Panc1 (cell line): Measurements from ENCODE around the gene SLC44A3. TPM values are rescaled to one million over a fixed set of nuclear protein-coding genes. Genes with fewer than 3 reads are reported as not detected.

Experiments
- ATAC-seq: fragments of 200-7000 bp; cut with Tn5 transposase; 2 replicates; pipeline ENCODE4 v1.9.1; 2020; ENCODE audit warnings: mild to moderate bottlenecking, moderate library complexity
- BruUV-seq: library from RNA; stranded (reverse); fragments of 400-500 nt; replicated peaks from 2 replicates; lab custom pipeline; 2021; lab: Mats Ljungman, UMichigan
- CTCF ChIA-PET: fragments of 300-600 bp; sonication (Branson Sonifier 250); formaldehyde crosslinking; loops from one replicate; lab custom pipeline; 2022; ENCODE audit warnings: antibody characterized with exemption; lab: Charles Lee
- POLR2A ChIA-PET: fragments of 300-600 bp; sonication (Branson Sonifier 250); formaldehyde crosslinking; loops from one replicate; lab custom pipeline; 2022; ENCODE audit warnings: antibody characterized with exemption; lab: Charles Lee
- DNase-seq: peaks from one replicate; pipeline ENCODE4 v3.0.0-alpha.2; 2010; ENCODE audit warnings: low read depth, low spot score
- H3K27ac ChIP-seq: 2 replicates; pipeline ENCODE4 v1.5.1; 2011; ENCODE audit warnings: mild to moderate bottlenecking, low read length, inconsistent platforms
- H3K27me3 ChIP-seq: fragments of 200-500 bp; sonication (Bioruptor generic); 2 replicates; pipeline ENCODE4 v1.6.0; 2014; ENCODE audit warnings: low read length, inconsistent platforms; ENCODE audit not compliant: control insufficient read depth, insufficient read depth
- H3K36me3 ChIP-seq: fragments of 200-500 bp; sonication (Bioruptor generic); 2 replicates; pipeline ENCODE4 v1.5.1; 2014; ENCODE audit warnings: inconsistent platforms, mild to moderate bottlenecking, low read length, moderate library complexity; ENCODE audit not compliant: control insufficient read depth, insufficient read depth
- H3K4me1 ChIP-seq: 2 replicates; pipeline ENCODE4 v1.5.1; 2011; ENCODE audit warnings: inconsistent platforms, mild to moderate bottlenecking, low read length, moderate library complexity; ENCODE audit not compliant: control insufficient read depth, insufficient read depth
- H3K4me3 ChIP-seq, 2 experiments: 2 replicates each; pipeline ENCODE4 v1.5.1; 2011 to 2012; ENCODE audit warnings: low read depth in 2 of 2, low read length in 2 of 2, mild to moderate bottlenecking in 2 of 2, inconsistent platforms in 1 of 2, moderate library complexity in 1 of 2
- H3K9me3 ChIP-seq: fragments of 200-500 bp; sonication (Bioruptor generic); 2 replicates; pipeline ENCODE4 v1.5.1; 2014; ENCODE audit warnings: low read depth, mild to moderate bottlenecking, inconsistent platforms, low read length, moderate library complexity; ENCODE audit not compliant: control insufficient read depth, insufficient read depth
- CTCF ChIP-seq: fragments of 450-650 bp; IDR thresholded peaks from 2 replicates; pipeline ENCODE4 v1.5.1; 2017; ENCODE audit warnings: mild to moderate bottlenecking
- POLR2AphosphoS5 ChIP-seq: IDR thresholded peaks from 2 replicates; pipeline ENCODE4 v1.6.1; 2012; ENCODE audit warnings: mild to moderate bottlenecking, low read depth, low read length, moderate library complexity
- REST ChIP-seq, 2 experiments: IDR thresholded peaks; 2 replicates each; pipeline ENCODE4 v1.6.1; 2011 to 2012; ENCODE audit warnings: low read depth in 2 of 2, control low read depth in 1 of 2, low read length in 1 of 2, mild to moderate bottlenecking in 1 of 2, moderate library complexity in 1 of 2; ENCODE audit not compliant: insufficient read depth in 1 of 2
- SIN3A ChIP-seq: IDR thresholded peaks from 2 replicates; pipeline ENCODE4 v1.6.1; 2012; ENCODE audit warnings: low read depth, mild to moderate bottlenecking, low read length, moderate library complexity, borderline replicate concordance; ENCODE audit not compliant: insufficient read depth
- TCF7L2 ChIP-seq: IDR thresholded peaks from 2 replicates; pipeline ENCODE4 v1.6.1; 2011; ENCODE audit warnings: mild to moderate bottlenecking, low read depth, low read length, inconsistent platforms
- in situ Hi-C: cut with HindIII; loops from 2 replicates; pipeline ENCODE4 v1.10.0; 2016; ENCODE audit warnings: low sequenced_read_pairs, low pct_unique_long_range_greater_than_20kb
- intact Hi-C: fragments of 100-400 bp; cut with micrococcal nuclease; formaldehyde crosslinking; loops from one replicate; pipeline ENCODE4 v1.10.0; 2022; ENCODE audit not compliant: unreplicated experiment
- total RNA-seq: library from RNA; stranded (reverse); gene quantifications from one replicate; pipeline ENCODE4 v1.2.1, GENCODE V29; 2021; ENCODE audit not compliant: unreplicated experiment

Gene SLC44A3
- total RNA-seq, 1 experiment from 2014 or later = 1.3 TPM

- CTCF ChIA-PET = no interaction called here
Measured at GRCh38 chr1:94828251-94828650, 8.1 kb downstream of the SLC44A3 start.

GRCh38 chr1:94831641-94832040 lies 11.5 kb downstream of the SLC44A3 start:
- no peaks in the 10 kb centered on the region for H3K36me3 ChIP-seq
- H3K4me1 ChIP-seq = no peaks in the 10 kb centered on the region
- intact Hi-C loops (no loop called here), in situ Hi-C loops (no loop called here)
- no peaks in the 10 kb centered on the region for H3K9me3 ChIP-seq
- DNase-seq = no peak
- no peak for TF ChIP-seq TCF7L2
- no peak for TF ChIP-seq SIN3A
- no peak for TF ChIP-seq CTCF
- no peak for TF ChIP-seq POLR2AphosphoS5
- no peak for TF ChIP-seq REST (IDR thresholded peaks at IDR 0.05; ENCODE audit: insufficient read depth in 1 of 2, low read depth in 2 of 2, low read length in 1 of 2)
- H3K27ac ChIP-seq = no peak overlapping the region
- BruUV-seq = no TSS peak
- no peaks in the 10 kb centered on the region for H3K27me3 ChIP-seq
- no peak for ATAC-seq
- CTCF ChIA-PET = no interaction called here
- H3K4me3 ChIP-seq = no peak overlapping the region
- POLR2A ChIA-PET = interaction anchor here (0.6 kb wide), 1 partner anchor 22 kb away, joined by 3 read pairs; no protein-coding TSS in a partner anchor

More at GRCh38 chr1:94828251-94828650, 8.1 kb downstream of the SLC44A3 start:
- H3K27ac ChIP-seq = no peak overlapping the region
- no peaks in the 10 kb centered on the region for H3K4me1 ChIP-seq
- H3K9me3 ChIP-seq = no peaks in the 10 kb centered on the region
- no peak overlapping the region for H3K4me3 ChIP-seq
- POLR2A ChIA-PET = no interaction called here
- BruUV-seq = no TSS peak
- TF ChIP-seq SIN3A (no peak), POLR2AphosphoS5 (no peak), TCF7L2 (no peak), REST (IDR thresholded peaks at IDR 0.05; ENCODE audit: insufficient read depth in 1 of 2, low read depth in 2 of 2, low read length in 1 of 2) (no peak), CTCF (no peak)
- ATAC-seq = no peak
- no peaks in the 10 kb centered on the region for H3K27me3 ChIP-seq
- intact Hi-C loops = no loop called here
- in situ Hi-C loops = no loop called here
- no peaks in the 10 kb centered on the region for H3K36me3 ChIP-seq
- no peak for DNase-seq
